ENCODE data around the gene P2RY14. TPM values are rescaled to one million over a fixed set of nuclear protein-coding genes. Genes with fewer than 3 reads are reported as not detected.

The P2RY14 gene
- total and polyA plus RNA-seq, 2 experiments from 2014 or later: 0.95 TPM; not detected in 1

GRCh38 chr3:151285940-151286339 lies 7.6 kb upstream of the P2RY14 start:
- no peak for TF ChIP-seq ZNF114 (CRISPR knock-in tag; IDR thresholded peaks at IDR 0.05)
- TF ChIP-seq JUNB (IDR thresholded peaks at IDR 0.05; ENCODE audit: unreplicated experiment): no peak
- TF ChIP-seq, protein P1, sequence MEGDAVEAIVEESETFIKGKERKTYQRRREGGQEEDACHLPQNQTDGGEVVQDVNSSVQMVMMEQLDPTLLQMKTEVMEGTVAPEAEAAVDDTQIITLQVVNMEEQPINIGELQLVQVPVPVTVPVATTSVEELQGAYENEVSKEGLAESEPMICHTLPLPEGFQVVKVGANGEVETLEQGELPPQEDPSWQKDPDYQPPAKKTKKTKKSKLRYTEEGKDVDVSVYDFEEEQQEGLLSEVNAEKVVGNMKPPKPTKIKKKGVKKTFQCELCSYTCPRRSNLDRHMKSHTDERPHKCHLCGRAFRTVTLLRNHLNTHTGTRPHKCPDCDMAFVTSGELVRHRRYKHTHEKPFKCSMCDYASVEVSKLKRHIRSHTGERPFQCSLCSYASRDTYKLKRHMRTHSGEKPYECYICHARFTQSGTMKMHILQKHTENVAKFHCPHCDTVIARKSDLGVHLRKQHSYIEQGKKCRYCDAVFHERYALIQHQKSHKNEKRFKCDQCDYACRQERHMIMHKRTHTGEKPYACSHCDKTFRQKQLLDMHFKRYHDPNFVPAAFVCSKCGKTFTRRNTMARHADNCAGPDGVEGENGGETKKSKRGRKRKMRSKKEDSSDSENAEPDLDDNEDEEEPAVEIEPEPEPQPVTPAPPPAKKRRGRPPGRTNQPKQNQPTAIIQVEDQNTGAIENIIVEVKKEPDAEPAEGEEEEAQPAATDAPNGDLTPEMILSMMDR (conservative IDR thresholded peaks at IDR 0.05; ENCODE audit: low read depth in 2 of 2): no peak
- TF ChIP-seq, protein P2, sequence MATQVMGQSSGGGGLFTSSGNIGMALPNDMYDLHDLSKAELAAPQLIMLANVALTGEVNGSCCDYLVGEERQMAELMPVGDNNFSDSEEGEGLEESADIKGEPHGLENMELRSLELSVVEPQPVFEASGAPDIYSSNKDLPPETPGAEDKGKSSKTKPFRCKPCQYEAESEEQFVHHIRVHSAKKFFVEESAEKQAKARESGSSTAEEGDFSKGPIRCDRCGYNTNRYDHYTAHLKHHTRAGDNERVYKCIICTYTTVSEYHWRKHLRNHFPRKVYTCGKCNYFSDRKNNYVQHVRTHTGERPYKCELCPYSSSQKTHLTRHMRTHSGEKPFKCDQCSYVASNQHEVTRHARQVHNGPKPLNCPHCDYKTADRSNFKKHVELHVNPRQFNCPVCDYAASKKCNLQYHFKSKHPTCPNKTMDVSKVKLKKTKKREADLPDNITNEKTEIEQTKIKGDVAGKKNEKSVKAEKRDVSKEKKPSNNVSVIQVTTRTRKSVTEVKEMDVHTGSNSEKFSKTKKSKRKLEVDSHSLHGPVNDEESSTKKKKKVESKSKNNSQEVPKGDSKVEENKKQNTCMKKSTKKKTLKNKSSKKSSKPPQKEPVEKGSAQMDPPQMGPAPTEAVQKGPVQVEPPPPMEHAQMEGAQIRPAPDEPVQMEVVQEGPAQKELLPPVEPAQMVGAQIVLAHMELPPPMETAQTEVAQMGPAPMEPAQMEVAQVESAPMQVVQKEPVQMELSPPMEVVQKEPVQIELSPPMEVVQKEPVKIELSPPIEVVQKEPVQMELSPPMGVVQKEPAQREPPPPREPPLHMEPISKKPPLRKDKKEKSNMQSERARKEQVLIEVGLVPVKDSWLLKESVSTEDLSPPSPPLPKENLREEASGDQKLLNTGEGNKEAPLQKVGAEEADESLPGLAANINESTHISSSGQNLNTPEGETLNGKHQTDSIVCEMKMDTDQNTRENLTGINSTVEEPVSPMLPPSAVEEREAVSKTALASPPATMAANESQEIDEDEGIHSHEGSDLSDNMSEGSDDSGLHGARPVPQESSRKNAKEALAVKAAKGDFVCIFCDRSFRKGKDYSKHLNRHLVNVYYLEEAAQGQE (IDR thresholded peaks at IDR 0.05; ENCODE audit: unreplicated experiment): no peak
- TF ChIP-seq NANOG (IDR thresholded peaks at IDR 0.05; ENCODE audit: borderline replicate concordance): no peak
- no peak for TF ChIP-seq ETS1 (IDR thresholded peaks at IDR 0.05)
- Histone ChIP-seq H2AFZ (no peak overlapping the region), H3K9me2 (ENCODE audit: insufficient read depth) (no peaks in the 10 kb centered on the region), H3K27me3 (ENCODE audit: insufficient read depth) (no peaks in the 10 kb centered on the region), H3K4me1 (ENCODE audit: insufficient read depth) (no peaks in the 10 kb centered on the region), H3K4me2 (no peak overlapping the region), H3K36me3 (ENCODE audit: insufficient read depth) (no peaks in the 10 kb centered on the region), H3K79me2 (replicated peaks; ENCODE audit: insufficient read depth) (no peaks in the 10 kb centered on the region), H3F3A (replicated peaks; ENCODE audit: low read depth) (no peaks in the 10 kb centered on the region), H3K27ac (ENCODE audit: low read depth) (no peak overlapping the region), H3K4me3 (no peak overlapping the region), H4K20me1 (replicated peaks; ENCODE audit: insufficient read depth) (0 out of 2 replicates have a peak, but pooled peaks cover 2% of the 10 kb centered on the region)
- Mint-ChIP-seq H3K4me1 (no peaks in the 10 kb centered on the region), H3K4me3 (no peak overlapping the region), H3K9me3 (no peaks in the 10 kb centered on the region), H3K27me3 (ENCODE audit: insufficient read depth, low read depth, poor library complexity) (no peaks in the 10 kb centered on the region), H3K27ac (no peak overlapping the region), H3K36me3 (ENCODE audit: low read depth) (no peaks in the 10 kb centered on the region)
- peak; percentile 64 for ATAC-seq
- no peak for DNase-seq (ENCODE audit: low spot score)

DNA sequence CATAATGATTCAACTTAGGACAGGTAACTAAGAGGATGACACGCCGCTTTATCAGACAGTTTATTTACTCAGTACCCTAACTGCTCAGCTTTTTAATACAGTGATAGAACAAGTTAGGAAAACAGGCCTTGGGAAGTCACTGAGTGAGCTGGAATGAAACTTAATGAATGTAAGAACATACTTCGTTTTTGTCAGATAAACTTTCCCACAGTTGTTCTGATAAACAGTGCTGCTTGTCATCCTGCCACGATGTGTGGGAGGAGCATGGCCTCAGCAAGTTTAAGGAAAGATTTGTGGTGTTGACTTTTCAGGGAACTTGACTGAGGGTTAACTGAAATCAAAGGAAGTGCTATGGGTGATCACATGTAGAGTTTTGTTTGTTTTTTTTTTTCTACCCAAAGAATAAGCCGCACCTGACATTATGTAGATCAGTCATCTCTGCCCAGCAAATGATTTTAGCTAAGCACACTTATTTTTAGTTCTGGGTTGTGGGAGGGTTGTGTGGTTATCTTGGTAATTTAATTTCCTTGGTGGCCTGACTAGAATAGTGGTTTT lies 5.6 kb upstream of the P2RY14 start:
- Mint-ChIP-seq H3K36me3 (ENCODE audit: low read depth) (no peaks in the 10 kb centered on the region), H3K9me3 (no peaks in the 10 kb centered on the region), H3K4me1 (no peaks in the 10 kb centered on the region; the same call in 2 of the 3 replicates), H3K27ac (no peak overlapping the region), H3K4me3 (no peak overlapping the region), H3K27me3 (ENCODE audit: insufficient read depth, low read depth, poor library complexity) (peaks cover 3% of the 10 kb centered on the region)
- Histone ChIP-seq H3K79me2 (replicated peaks; ENCODE audit: insufficient read depth) (no peaks in the 10 kb centered on the region), H3K4me3 (no peak overlapping the region), H2AFZ (no peak overlapping the region), H3K9me2 (ENCODE audit: insufficient read depth) (no peaks in the 10 kb centered on the region), H4K20me1 (replicated peaks; ENCODE audit: insufficient read depth) (0 out of 2 replicates have a peak, but pooled peaks cover 2% of the 10 kb centered on the region), H3K36me3 (ENCODE audit: insufficient read depth) (no peaks in the 10 kb centered on the region), H3K4me2 (no peak overlapping the region), H3F3A (replicated peaks; ENCODE audit: low read depth) (no peaks in the 10 kb centered on the region), H3K27me3 (ENCODE audit: insufficient read depth) (no peaks in the 10 kb centered on the region), H3K4me1 (ENCODE audit: insufficient read depth) (no peaks in the 10 kb centered on the region), H3K27ac (ENCODE audit: low read depth) (no peak overlapping the region)
- no peak for DNase-seq (ENCODE audit: low spot score)
- no peak for ATAC-seq
- TF ChIP-seq JUNB (IDR thresholded peaks at IDR 0.05; ENCODE audit: unreplicated experiment): no peak
- TF ChIP-seq, protein P3, sequence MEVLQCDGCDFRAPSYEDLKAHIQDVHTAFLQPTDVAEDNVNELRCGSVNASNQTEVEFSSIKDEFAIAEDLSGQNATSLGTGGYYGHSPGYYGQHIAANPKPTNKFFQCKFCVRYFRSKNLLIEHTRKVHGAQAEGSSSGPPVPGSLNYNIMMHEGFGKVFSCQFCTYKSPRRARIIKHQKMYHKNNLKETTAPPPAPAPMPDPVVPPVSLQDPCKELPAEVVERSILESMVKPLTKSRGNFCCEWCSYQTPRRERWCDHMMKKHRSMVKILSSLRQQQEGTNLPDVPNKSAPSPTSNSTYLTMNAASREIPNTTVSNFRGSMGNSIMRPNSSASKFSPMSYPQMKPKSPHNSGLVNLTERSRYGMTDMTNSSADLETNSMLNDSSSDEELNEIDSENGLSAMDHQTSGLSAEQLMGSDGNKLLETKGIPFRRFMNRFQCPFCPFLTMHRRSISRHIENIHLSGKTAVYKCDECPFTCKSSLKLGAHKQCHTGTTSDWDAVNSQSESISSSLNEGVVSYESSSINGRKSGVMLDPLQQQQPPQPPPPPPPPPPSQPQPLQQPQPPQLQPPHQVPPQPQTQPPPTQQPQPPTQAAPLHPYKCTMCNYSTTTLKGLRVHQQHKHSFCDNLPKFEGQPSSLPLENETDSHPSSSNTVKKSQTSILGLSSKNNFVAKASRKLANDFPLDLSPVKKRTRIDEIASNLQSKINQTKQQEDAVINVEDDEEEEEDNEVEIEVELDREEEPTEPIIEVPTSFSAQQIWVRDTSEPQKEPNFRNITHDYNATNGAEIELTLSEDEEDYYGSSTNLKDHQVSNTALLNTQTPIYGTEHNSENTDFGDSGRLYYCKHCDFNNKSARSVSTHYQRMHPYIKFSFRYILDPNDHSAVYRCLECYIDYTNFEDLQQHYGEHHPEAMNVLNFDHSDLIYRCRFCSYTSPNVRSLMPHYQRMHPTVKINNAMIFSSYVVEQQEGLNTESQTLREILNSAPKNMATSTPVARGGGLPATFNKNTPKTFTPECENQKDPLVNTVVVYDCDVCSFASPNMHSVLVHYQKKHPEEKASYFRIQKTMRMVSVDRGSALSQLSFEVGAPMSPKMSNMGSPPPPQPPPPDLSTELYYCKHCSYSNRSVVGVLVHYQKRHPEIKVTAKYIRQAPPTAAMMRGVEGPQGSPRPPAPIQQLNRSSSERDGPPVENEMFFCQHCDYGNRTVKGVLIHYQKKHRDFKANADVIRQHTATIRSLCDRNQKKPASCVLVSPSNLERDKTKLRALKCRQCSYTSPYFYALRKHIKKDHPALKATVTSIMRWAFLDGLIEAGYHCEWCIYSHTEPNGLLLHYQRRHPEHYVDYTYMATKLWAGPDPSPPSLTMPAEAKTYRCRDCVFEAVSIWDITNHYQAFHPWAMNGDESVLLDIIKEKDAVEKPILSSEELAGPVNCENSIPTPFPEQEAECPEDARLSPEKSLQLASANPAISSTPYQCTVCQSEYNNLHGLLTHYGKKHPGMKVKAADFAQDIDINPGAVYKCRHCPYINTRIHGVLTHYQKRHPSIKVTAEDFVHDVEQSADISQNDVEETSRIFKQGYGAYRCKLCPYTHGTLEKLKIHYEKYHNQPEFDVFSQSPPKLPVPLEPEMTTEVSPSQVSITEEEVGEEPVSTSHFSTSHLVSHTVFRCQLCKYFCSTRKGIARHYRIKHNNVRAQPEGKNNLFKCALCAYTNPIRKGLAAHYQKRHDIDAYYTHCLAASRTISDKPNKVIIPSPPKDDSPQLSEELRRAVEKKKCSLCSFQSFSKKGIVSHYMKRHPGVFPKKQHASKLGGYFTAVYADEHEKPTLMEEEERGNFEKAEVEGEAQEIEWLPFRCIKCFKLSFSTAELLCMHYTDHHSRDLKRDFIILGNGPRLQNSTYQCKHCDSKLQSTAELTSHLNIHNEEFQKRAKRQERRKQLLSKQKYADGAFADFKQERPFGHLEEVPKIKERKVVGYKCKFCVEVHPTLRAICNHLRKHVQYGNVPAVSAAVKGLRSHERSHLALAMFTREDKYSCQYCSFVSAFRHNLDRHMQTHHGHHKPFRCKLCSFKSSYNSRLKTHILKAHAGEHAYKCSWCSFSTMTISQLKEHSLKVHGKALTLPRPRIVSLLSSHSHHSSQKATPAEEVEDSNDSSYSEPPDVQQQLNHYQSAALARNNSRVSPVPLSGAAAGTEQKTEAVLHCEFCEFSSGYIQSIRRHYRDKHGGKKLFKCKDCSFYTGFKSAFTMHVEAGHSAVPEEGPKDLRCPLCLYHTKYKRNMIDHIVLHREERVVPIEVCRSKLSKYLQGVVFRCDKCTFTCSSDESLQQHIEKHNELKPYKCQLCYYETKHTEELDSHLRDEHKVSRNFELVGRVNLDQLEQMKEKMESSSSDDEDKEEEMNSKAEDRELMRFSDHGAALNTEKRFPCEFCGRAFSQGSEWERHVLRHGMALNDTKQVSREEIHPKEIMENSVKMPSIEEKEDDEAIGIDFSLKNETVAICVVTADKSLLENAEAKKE (CRISPR knock-in tag; IDR thresholded peaks at IDR 0.05): no peak
- no peak for TF ChIP-seq ETS1 (IDR thresholded peaks at IDR 0.05)
